Chondrocyte (in vitro differentiated cells): ENCODE measurements around the gene TRAK1. TPM values are rescaled to one million over a fixed set of nuclear protein-coding genes. Genes with fewer than 3 reads are reported as not detected.
"Not testable (repeated sequence)": the region's sequence is repeated elsewhere in the genome, so short reads cannot be mapped to it uniquely, and the experiment has no call there.

ENCODE experiments used
- DNase-seq: peaks from one replicate; pipeline ENCODE4 v3.0.0; 2021; ENCODE audit warnings: mixed read lengths, low spot score
- H3K27ac Mint-ChIP-seq: one replicate; pipeline ENCODE4 v1.8.0; 2021; ENCODE audit warnings: mild to moderate bottlenecking, moderate library complexity, mixed read lengths; ENCODE audit not compliant: unreplicated experiment
- H3K27me3 Mint-ChIP-seq: 2 replicates; pipeline ENCODE4 v1.8.0; 2021; ENCODE audit warnings: low read depth, mixed read lengths
- H3K36me3 Mint-ChIP-seq: 2 replicates; pipeline ENCODE4 v1.8.0; 2021; ENCODE audit warnings: low read depth, mixed read lengths
- H3K4me1 Mint-ChIP-seq: 2 replicates; pipeline ENCODE4 v1.8.0; 2021; ENCODE audit warnings: low read depth, mild to moderate bottlenecking, mixed read lengths
- H3K4me3 Mint-ChIP-seq: one replicate; pipeline ENCODE4 v1.8.0; 2021; ENCODE audit warnings: mild to moderate bottlenecking, moderate library complexity, mixed read lengths; ENCODE audit not compliant: unreplicated experiment
- H3K9me3 Mint-ChIP-seq: 2 replicates; pipeline ENCODE4 v1.8.0; 2021; ENCODE audit warnings: low read depth, mixed read lengths
- total RNA-seq: library from RNA; stranded (reverse); gene quantifications from 3 replicates; pipeline ENCODE4 v1.2.1, GENCODE V29; 2021
- TF ChIP-seq, protein P1 (sequence below): fragments of 200-600 bp; sonication (generic); IDR thresholded peaks from 2 replicates; pipeline ENCODE4 v1.5.0; 2021; ENCODE audit warnings: antibody characterized with exemption, mild to moderate bottlenecking, moderate library complexity

The TRAK1 gene
- total RNA-seq, 1 donor from 2014 or later: 53.7 TPM

DNA sequence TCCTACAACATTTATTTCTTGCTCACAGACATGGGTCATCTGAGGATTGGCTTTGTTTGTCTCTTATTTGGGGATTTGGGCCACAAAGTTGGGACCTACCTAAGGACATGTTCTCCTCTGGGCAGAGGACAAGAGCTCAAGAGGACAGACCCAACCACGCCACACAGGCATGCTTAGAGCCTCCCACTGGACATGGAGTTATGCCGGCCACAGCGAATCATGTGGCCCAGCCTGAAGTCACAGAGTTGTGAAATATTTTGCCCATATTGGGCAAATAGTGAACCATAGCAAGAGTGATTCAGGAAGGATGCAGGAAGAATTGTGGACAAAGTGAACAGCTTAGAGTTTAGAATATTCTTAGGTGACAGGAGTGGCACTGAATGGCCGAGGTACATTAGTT lies 9.9 kb downstream of the TRAK1 start:
- peaks cover 5% of the 10 kb centered on the region for H3K36me3 Mint-ChIP-seq
- no peak for DNase-seq
- peaks cover 6% of the 10 kb centered on the region for H3K9me3 Mint-ChIP-seq
- TF ChIP-seq, protein P1, sequence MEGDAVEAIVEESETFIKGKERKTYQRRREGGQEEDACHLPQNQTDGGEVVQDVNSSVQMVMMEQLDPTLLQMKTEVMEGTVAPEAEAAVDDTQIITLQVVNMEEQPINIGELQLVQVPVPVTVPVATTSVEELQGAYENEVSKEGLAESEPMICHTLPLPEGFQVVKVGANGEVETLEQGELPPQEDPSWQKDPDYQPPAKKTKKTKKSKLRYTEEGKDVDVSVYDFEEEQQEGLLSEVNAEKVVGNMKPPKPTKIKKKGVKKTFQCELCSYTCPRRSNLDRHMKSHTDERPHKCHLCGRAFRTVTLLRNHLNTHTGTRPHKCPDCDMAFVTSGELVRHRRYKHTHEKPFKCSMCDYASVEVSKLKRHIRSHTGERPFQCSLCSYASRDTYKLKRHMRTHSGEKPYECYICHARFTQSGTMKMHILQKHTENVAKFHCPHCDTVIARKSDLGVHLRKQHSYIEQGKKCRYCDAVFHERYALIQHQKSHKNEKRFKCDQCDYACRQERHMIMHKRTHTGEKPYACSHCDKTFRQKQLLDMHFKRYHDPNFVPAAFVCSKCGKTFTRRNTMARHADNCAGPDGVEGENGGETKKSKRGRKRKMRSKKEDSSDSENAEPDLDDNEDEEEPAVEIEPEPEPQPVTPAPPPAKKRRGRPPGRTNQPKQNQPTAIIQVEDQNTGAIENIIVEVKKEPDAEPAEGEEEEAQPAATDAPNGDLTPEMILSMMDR: no peak
- H3K27ac Mint-ChIP-seq: peak overlapping the region; percentile 90
- H3K4me3 Mint-ChIP-seq: no peak overlapping the region
- H3K4me1 Mint-ChIP-seq: peaks cover 62% of the 10 kb centered on the region
- H3K27me3 Mint-ChIP-seq: no peaks in the 10 kb centered on the region

DNA sequence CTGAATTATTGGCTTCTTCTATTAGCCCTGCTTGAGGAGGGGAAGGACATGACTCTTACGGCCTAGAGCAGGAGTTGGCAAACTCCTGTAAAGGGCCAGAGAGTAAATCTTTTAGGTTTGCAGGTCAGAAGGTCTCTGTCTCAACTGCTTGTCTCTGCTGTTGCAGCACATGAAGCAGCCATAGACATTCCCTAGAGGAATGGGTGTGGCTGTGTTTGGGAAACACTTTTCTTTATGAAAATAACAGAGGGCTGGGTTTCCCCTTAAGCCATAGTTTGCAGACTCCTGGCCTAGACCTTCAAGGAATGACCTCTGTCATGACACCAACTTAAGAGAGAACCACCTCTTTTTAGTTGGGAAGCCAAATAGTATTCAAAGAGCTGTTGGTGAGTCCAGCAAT lies 10.3 kb downstream of the TRAK1 start:
- Mint-ChIP-seq H3K9me3 (peaks cover 6% of the 10 kb centered on the region), H3K36me3 (peaks cover 6% of the 10 kb centered on the region), H3K27ac (peak overlapping the region; percentile 90), H3K4me1 (peaks cover 60% of the 10 kb centered on the region), H3K4me3 (no peak overlapping the region), H3K27me3 (no peaks in the 10 kb centered on the region)
- TF ChIP-seq, protein P1: no peak
- DNase-seq: no peak

DNA sequence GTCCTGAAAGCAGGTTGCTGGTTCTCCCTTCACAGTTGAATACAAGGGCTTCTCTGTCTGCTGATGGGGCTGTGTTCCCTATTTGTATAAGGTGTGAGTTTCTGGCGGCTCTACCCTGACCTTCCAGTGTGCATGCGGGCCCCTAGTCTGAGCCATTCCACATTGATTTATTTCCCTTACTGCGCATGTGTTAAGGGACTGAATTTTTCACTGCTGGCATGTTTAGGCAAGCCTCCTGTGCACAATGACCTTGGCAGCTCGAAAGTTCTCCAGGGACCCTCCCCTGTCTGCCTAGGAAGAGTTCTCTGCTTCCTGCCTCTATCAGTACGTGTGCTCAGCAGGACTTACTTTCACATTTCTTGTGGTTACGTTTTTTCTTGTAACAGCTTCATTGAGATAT lies 11.4 kb downstream of the TRAK1 start:
- peak overlapping the region; percentile 32 for H3K4me3 Mint-ChIP-seq
- H3K36me3 Mint-ChIP-seq: peaks cover 6% of the 10 kb centered on the region
- H3K4me1 Mint-ChIP-seq: peaks cover 49% of the 10 kb centered on the region
- H3K9me3 Mint-ChIP-seq: peaks cover 6% of the 10 kb centered on the region
- peak overlapping the region; percentile 90 for H3K27ac Mint-ChIP-seq
- no peaks in the 10 kb centered on the region for H3K27me3 Mint-ChIP-seq
- TF ChIP-seq, protein P1: no peak
- DNase-seq: no peak

DNA sequence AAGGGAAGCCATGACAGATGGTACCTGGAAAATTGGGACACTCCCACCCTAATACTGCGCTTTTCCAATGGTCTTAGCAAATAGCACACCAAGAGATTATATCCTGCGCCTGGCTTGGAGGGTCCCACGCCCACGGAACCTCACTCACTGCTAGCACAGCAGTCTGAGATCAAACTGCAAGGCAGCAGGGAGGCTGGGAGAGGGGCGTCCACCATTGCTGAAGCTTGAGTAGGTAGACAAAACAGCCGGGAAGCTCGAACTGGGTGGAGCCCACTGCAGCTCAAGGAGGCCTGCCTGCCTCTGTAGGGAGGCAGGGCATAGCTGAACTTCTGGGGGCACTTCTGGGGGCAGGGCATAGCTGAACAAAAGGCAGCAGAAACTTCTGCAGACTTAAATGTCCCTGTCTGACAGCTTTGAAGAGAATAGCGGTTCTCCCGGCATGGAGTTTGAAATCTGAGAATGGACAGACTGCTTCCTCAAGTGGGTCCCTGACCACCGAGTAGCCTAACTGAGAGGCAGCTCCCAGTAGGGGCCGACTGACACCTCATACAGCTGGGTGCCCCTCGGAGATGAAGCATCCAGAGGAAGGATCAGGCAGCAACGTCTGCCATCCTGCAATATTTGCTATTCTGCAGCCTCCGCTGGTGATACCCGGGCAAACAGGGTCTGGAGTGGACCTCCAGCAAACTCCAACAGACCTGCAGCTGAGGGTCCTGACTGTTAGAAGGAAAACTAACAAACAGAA lies 12.9 kb downstream of the TRAK1 start:
- H3K27ac Mint-ChIP-seq, H3K27me3 Mint-ChIP-seq, DNase-seq, H3K4me3 Mint-ChIP-seq, H3K9me3 Mint-ChIP-seq, H3K36me3 Mint-ChIP-seq: not testable (repeated sequence)
- peaks cover 34% of the 10 kb centered on the region for H3K4me1 Mint-ChIP-seq

DNA sequence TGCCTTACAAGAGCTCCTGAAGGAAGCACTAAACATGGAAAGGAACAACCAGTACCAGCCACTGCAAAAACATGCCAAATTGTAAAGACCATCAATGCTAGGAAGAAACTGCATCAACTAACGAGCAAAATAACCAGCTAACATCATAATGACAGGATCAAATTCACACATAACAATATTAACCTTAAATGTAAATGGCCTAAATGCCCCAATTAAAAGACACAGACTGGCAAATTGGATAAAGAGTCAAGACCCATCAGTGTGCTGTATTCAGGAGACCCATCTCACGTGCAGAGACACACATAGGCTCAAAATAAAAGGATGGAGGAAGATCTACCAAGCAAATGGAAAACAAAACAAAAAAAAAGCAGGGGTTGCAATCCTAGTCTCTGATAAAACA lies 14.8 kb downstream of the TRAK1 start:
- not testable (repeated sequence) for H3K9me3 Mint-ChIP-seq, H3K27ac Mint-ChIP-seq, H3K36me3 Mint-ChIP-seq, DNase-seq, H3K4me3 Mint-ChIP-seq, H3K27me3 Mint-ChIP-seq
- peaks cover 22% of the 10 kb centered on the region for H3K4me1 Mint-ChIP-seq

DNA sequence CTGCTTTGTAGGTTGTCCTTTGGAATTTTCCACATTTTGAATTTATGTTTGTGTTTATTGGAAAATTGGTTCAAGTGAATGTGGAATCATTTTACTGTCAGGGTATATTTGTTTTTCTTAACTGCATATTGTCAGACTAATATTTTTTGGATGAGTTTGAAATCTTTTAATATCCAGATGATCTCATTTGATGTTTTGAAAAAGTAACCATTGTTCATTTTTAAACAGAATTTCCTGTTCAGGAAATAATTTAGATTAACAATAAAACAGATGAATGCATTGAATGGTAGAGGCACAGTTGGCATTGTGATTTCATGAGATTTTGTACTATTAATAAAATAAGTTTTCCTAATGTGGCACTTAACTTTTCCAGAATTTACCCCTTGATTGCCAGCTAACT lies 15.5 kb downstream of the TRAK1 start:
- TF ChIP-seq, protein P1: no peak
- no peaks in the 10 kb centered on the region for H3K27me3 Mint-ChIP-seq
- peaks cover 16% of the 10 kb centered on the region for H3K4me1 Mint-ChIP-seq
- peaks cover 6% of the 10 kb centered on the region for H3K36me3 Mint-ChIP-seq
- peaks cover 6% of the 10 kb centered on the region for H3K9me3 Mint-ChIP-seq
- H3K4me3 Mint-ChIP-seq: no peak overlapping the region
- H3K27ac Mint-ChIP-seq: no peak overlapping the region
- no peak for DNase-seq
